H1 (cell line): ENCODE data around the gene MAGI1.

Experiments used
- POLR2A ChIP-seq, 2 experiments: IDR thresholded peaks; 1 replicate in 1 of 2; 2 replicates in 1 of 2; pipeline ENCODE4 v1.6.1; 2011; ENCODE audit warnings: low read depth in 2 of 2, low read length in 2 of 2, mild to moderate bottlenecking in 2 of 2; ENCODE audit errors: control extremely low read depth in 1 of 2
- TF ChIP-seq, protein P1 (sequence below), 3 experiments: IDR thresholded peaks; 1 replicate in 2 of 3; 2 replicates in 1 of 3; pipeline versions ENCODE4 v1.5.1 to v1.6.1; 2011; ENCODE audit warnings: low read length in 3 of 3, mild to moderate bottlenecking in 3 of 3, inconsistent platforms in 2 of 3, low read depth in 1 of 3, moderate library complexity in 1 of 3; ENCODE audit not compliant: insufficient read depth in 1 of 3; ENCODE audit errors: control extremely low read depth in 1 of 3

- TF ChIP-seq, protein P1, sequence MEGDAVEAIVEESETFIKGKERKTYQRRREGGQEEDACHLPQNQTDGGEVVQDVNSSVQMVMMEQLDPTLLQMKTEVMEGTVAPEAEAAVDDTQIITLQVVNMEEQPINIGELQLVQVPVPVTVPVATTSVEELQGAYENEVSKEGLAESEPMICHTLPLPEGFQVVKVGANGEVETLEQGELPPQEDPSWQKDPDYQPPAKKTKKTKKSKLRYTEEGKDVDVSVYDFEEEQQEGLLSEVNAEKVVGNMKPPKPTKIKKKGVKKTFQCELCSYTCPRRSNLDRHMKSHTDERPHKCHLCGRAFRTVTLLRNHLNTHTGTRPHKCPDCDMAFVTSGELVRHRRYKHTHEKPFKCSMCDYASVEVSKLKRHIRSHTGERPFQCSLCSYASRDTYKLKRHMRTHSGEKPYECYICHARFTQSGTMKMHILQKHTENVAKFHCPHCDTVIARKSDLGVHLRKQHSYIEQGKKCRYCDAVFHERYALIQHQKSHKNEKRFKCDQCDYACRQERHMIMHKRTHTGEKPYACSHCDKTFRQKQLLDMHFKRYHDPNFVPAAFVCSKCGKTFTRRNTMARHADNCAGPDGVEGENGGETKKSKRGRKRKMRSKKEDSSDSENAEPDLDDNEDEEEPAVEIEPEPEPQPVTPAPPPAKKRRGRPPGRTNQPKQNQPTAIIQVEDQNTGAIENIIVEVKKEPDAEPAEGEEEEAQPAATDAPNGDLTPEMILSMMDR (IDR thresholded peaks at IDR 0.05; ENCODE audit: control extremely low read depth in 1 of 3, insufficient read depth in 1 of 3, low read depth in 1 of 3, low read length in 3 of 3) = peak in 1 of 3 experiments; percentile 23; a peak in 1 of 4 replicates
- TF ChIP-seq POLR2A (IDR thresholded peaks at IDR 0.05; ENCODE audit: control extremely low read depth in 1 of 2, low read depth in 2 of 2, low read length in 2 of 2) = no peak
Observed at GRCh38 chr3:65907232-65908130, 131.2 kb downstream of the MAGI1 start.
